Measurements from ENCODE around the gene PGLYRP2.

The PGLYRP2 gene

GRCh38 chr19:15507068-15508034 is 28.1 kb upstream of the PGLYRP2 start:
- no peaks in the 10 kb centered on the region for H3K9me3 ChIP-seq (ENCODE audit: insufficient read depth, low read length, severe bottlenecking)

GRCh38 chr19:15506074-15506571 is 26.8 kb upstream of the PGLYRP2 start:
- DNase-seq (no peak), ATAC-seq (ENCODE audit: insufficient read depth, low read depth) (no peak)
- Histone ChIP-seq H3K36me3 (ENCODE audit: insufficient read depth, low read length) (no peaks in the 10 kb centered on the region), H2AFZ (ENCODE audit: low read depth, low read length) (no peak overlapping the region), H3K27me3 (ENCODE audit: insufficient read depth, low read length, poor library complexity) (no peaks in the 10 kb centered on the region), H3K9ac (ENCODE audit: low read depth, low read length) (no peak overlapping the region), H3K27ac (ENCODE audit: low read length) (no peak overlapping the region), H3K4me2 (ENCODE audit: insufficient read depth, low read length) (no peak overlapping the region), H4K20me1 (ENCODE audit: insufficient read depth, low read length) (no peaks in the 10 kb centered on the region), H3K4me3 (ENCODE audit: low read depth in 1 of 2, low read length in 2 of 2) (no peak overlapping the region), H3K4me1 (ENCODE audit: insufficient read depth, low read length) (no peaks in the 10 kb centered on the region), H3K9me3 (ENCODE audit: insufficient read depth, low read length, severe bottlenecking) (no peaks in the 10 kb centered on the region), H3K79me2 (ENCODE audit: insufficient read depth, low read length) (no peaks in the 10 kb centered on the region)
- TF ChIP-seq EZH2 (IDR thresholded peaks at IDR 0.05; ENCODE audit: borderline replicate concordance, low read depth, low read length, severe bottlenecking): no peak
- TF ChIP-seq CTCF (IDR thresholded peaks at IDR 0.05; ENCODE audit: borderline replicate concordance, extremely low read depth, low read length, poor library complexity, severe bottlenecking): no peak

More at GRCh38 chr19:15507068-15508034, 28.1 kb upstream of the PGLYRP2 start:
- Histone ChIP-seq H3K9ac (ENCODE audit: low read depth, low read length) (no peak overlapping the region), H3K4me2 (ENCODE audit: insufficient read depth, low read length) (no peak overlapping the region), H4K20me1 (ENCODE audit: insufficient read depth, low read length) (no peaks in the 10 kb centered on the region), H3K4me1 (ENCODE audit: insufficient read depth, low read length) (no peaks in the 10 kb centered on the region), H3K27me3 (ENCODE audit: insufficient read depth, low read length, poor library complexity) (no peaks in the 10 kb centered on the region), H2AFZ (ENCODE audit: low read depth, low read length) (no peak overlapping the region), H3K36me3 (ENCODE audit: insufficient read depth, low read length) (no peaks in the 10 kb centered on the region), H3K4me3 (ENCODE audit: low read depth in 1 of 2, low read length in 2 of 2) (no peak overlapping the region), H3K79me2 (ENCODE audit: insufficient read depth, low read length) (no peaks in the 10 kb centered on the region), H3K27ac (ENCODE audit: low read length) (no peak overlapping the region)
- ATAC-seq (ENCODE audit: insufficient read depth, low read depth) (no peak), DNase-seq (no peak)
- TF ChIP-seq EZH2 (IDR thresholded peaks at IDR 0.05; ENCODE audit: borderline replicate concordance, low read depth, low read length, severe bottlenecking): no peak
- TF ChIP-seq CTCF (IDR thresholded peaks at IDR 0.05; ENCODE audit: borderline replicate concordance, extremely low read depth, low read length, poor library complexity, severe bottlenecking): no peak

GRCh38 chr19:15502264-15502663 is 23.0 kb upstream of the PGLYRP2 start:
- TF ChIP-seq EZH2 (IDR thresholded peaks at IDR 0.05; ENCODE audit: borderline replicate concordance, low read depth, low read length, severe bottlenecking) (no peak), CTCF (IDR thresholded peaks at IDR 0.05; ENCODE audit: borderline replicate concordance, extremely low read depth, low read length, poor library complexity, severe bottlenecking) (no peak)
- Histone ChIP-seq H3K36me3 (ENCODE audit: insufficient read depth, low read length) (no peaks in the 10 kb centered on the region), H3K4me2 (ENCODE audit: insufficient read depth, low read length) (no peak overlapping the region), H2AFZ (ENCODE audit: low read depth, low read length) (no peak overlapping the region), H3K4me1 (ENCODE audit: insufficient read depth, low read length) (no peaks in the 10 kb centered on the region), H3K4me3 (ENCODE audit: low read depth in 1 of 2, low read length in 2 of 2) (no peak overlapping the region), H3K27ac (ENCODE audit: low read length) (no peak overlapping the region), H3K27me3 (ENCODE audit: insufficient read depth, low read length, poor library complexity) (no peaks in the 10 kb centered on the region), H3K79me2 (ENCODE audit: insufficient read depth, low read length) (no peaks in the 10 kb centered on the region), H3K9me3 (ENCODE audit: insufficient read depth, low read length, severe bottlenecking) (no peaks in the 10 kb centered on the region), H3K9ac (ENCODE audit: low read depth, low read length) (no peak overlapping the region), H4K20me1 (ENCODE audit: insufficient read depth, low read length) (no peaks in the 10 kb centered on the region)
- no peak for ATAC-seq (ENCODE audit: insufficient read depth, low read depth)
- DNase-seq: no peak
